ENCODE data around the gene NDUFAF5. TPM values are rescaled to one million over a fixed set of nuclear protein-coding genes. Genes with fewer than 3 reads are reported as not detected.

NDUFAF5 gene
- total RNA-seq, 1 experiment from 2014 or later = 40.2 TPM

- H4K5ac ChIP-seq (ENCODE audit: insufficient read length, low read depth, low read length) = no peak overlapping the region
- no peak overlapping the region for H3K56ac ChIP-seq (ENCODE audit: insufficient read length, low read depth, low read length)
- Mint-ChIP-seq H3K4me3 (no peak overlapping the region), H3K27me3 (ENCODE audit: low read depth) (no peaks in the 10 kb centered on the region), H3K9me3 (no peaks in the 10 kb centered on the region), H3K4me1 (no peaks in the 10 kb centered on the region), H3K27ac (0 out of 7 replicates have a peak overlapping the region, but pooled peaks of 1 of the 3 experiments have one; percentile 3), H3K36me3 (ENCODE audit: insufficient read depth in 1 of 3, low read depth in 3 of 3) (peaks cover 28 to 82% (median 71%) of the 10 kb centered on the region in 3 experiments; a peak in 6 of 7 replicates)
- H2BK120ac ChIP-seq (ENCODE audit: low read depth, low read length, poor library complexity, severe bottlenecking) = no peak overlapping the region
- H4K8ac ChIP-seq (replicated peaks; ENCODE audit: insufficient read length, low read depth, low read length) = no peak overlapping the region
- H2BK12ac ChIP-seq (ENCODE audit: insufficient read length, low read depth, low read length) = no peak overlapping the region
- H2AK5ac ChIP-seq (ENCODE audit: insufficient read length, low read length) = no peak overlapping the region
- H3K9me3 ChIP-seq (ENCODE audit: control insufficient read depth, low read depth, low read length) = no peaks in the 10 kb centered on the region
- H3K4me1 ChIP-seq (ENCODE audit: insufficient read depth, low read length) = no peaks in the 10 kb centered on the region
- WGBS (ENCODE audit: extremely low coverage, insufficient read length, low lambda C conversion rate) = no CpG with 5 or more reads among the region's 2 CpGs
- no peaks in the 10 kb centered on the region for H3K79me2 ChIP-seq (ENCODE audit: insufficient read depth, low read length)
- no peak overlapping the region for H3K9ac ChIP-seq (ENCODE audit: extremely low read depth, insufficient read length, low read length)
- no peak for TF ChIP-seq CTCF (conservative IDR thresholded peaks at IDR 0.05)
- H3K79me1 ChIP-seq (ENCODE audit: insufficient read depth, low read depth, low read length, poor library complexity, severe bottlenecking) = peaks cover 4% of the 10 kb centered on the region
- H2BK20ac ChIP-seq (ENCODE audit: low read depth, low read length, poor library complexity, severe bottlenecking) = no peak overlapping the region
- DNase-seq = no peak
- H3K27me3 ChIP-seq (ENCODE audit: insufficient read depth, low read length) = no peaks in the 10 kb centered on the region
- H2BK5ac ChIP-seq (ENCODE audit: insufficient read length, low read length) = no peak overlapping the region
- no peak overlapping the region for H3K27ac ChIP-seq (ENCODE audit: insufficient read length, low read depth, low read length)
- no peak overlapping the region for H2BK15ac ChIP-seq (ENCODE audit: low read depth, low read length)
- H3K4me2 ChIP-seq (ENCODE audit: insufficient read depth, insufficient read length, low read length) = no peak overlapping the region
- H3K18ac ChIP-seq (ENCODE audit: insufficient read length, low read depth, low read length) = no peak overlapping the region
- H3K4ac ChIP-seq (ENCODE audit: low read depth, low read length) = no peak overlapping the region
- H3K23me2 ChIP-seq (ENCODE audit: insufficient read length, low read depth, low read length, poor library complexity, severe bottlenecking) = no peaks in the 10 kb centered on the region
- no peak overlapping the region for H3K14ac ChIP-seq (ENCODE audit: insufficient read depth, low read length)
- no peak overlapping the region for H3T11ph ChIP-seq (ENCODE audit: low read length)
- H3K23ac ChIP-seq (ENCODE audit: insufficient read length, low read depth, low read length) = no peak overlapping the region
- no peak overlapping the region for H4K91ac ChIP-seq (ENCODE audit: insufficient read length, low read depth, low read length)
- H2AFZ ChIP-seq (ENCODE audit: low read length) = no peak overlapping the region
- H4K20me1 ChIP-seq (ENCODE audit: control insufficient read depth, insufficient read depth, insufficient read length) = no peaks in the 10 kb centered on the region
These were observed 15.1 kb downstream of the NDUFAF5 start for GRCh38 chr20:13799974-13800373.

Measured in H9 (cell line).